ENCODE results near the gene ADARB1.

The ADARB1 gene

DNA sequence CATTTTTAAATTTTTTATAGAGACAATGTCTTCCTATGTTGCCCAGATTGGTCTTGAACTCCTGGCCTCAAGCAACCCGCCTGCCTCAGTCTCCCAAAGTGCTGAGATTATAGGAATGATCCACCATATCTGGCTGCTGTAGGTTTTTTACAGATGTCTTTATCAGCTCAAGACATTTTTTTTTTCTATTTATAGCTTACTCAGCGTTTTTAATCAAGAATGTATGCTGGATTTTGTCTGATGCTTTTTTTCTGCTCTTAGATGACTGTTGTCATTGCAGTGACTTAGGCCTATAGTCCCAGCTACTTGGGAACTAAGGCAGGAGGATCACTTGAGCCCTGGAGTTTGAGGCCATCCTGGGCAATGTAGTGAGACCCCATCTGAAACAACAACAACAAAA, 140.8 kb downstream of the ADARB1 start:
- TF ChIP-seq, protein P1, sequence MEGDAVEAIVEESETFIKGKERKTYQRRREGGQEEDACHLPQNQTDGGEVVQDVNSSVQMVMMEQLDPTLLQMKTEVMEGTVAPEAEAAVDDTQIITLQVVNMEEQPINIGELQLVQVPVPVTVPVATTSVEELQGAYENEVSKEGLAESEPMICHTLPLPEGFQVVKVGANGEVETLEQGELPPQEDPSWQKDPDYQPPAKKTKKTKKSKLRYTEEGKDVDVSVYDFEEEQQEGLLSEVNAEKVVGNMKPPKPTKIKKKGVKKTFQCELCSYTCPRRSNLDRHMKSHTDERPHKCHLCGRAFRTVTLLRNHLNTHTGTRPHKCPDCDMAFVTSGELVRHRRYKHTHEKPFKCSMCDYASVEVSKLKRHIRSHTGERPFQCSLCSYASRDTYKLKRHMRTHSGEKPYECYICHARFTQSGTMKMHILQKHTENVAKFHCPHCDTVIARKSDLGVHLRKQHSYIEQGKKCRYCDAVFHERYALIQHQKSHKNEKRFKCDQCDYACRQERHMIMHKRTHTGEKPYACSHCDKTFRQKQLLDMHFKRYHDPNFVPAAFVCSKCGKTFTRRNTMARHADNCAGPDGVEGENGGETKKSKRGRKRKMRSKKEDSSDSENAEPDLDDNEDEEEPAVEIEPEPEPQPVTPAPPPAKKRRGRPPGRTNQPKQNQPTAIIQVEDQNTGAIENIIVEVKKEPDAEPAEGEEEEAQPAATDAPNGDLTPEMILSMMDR (conservative IDR thresholded peaks at IDR 0.05): no peak
- TF ChIP-seq ZFX (IDR thresholded peaks at IDR 0.05): no peak
- H3K27ac ChIP-seq: no peak overlapping the region

DNA sequence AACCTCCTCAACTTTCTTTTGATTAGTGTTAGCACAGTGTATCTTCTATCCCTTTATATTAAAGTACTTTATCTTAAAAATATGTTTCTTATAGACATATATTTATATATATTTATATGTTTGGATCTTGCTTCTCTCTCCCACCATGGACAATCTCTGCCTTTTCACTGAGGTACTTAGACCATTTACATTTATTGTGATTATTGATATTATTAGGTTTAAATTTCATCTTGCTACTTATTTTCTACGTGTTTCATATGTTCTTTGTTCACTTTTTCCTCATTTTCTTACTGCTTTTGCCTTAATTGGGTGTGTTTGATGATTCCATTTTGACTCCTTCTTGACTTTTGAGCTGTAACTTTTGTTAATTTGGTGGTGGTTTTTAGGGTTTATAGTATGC, 142.6 kb downstream of the ADARB1 start:
- TF ChIP-seq, protein P1 (conservative IDR thresholded peaks at IDR 0.05): no peak
- TF ChIP-seq ZFX (IDR thresholded peaks at IDR 0.05): no peak
- no peak overlapping the region for H3K27ac ChIP-seq

DNA sequence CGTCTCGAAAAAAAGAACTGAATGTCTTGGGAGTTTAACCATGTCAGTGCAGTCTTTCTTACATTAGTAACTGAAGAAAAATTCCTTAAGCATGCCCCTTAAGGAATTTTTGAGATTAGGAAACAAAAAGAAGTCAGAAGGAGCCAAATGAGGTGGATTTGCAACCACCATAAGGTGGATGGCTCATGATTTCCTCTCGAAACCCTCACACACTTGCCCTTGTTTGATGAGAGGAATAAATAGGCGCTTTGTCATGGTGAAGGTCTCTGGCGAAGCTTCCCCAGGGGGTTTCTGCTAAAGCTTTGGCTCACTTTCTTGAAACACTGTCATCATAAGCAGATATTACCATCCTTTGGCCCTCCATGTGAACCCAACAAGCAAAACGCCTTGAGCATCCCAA, 145.1 kb downstream of the ADARB1 start:
- TF ChIP-seq, protein P1 (conservative IDR thresholded peaks at IDR 0.05): no peak
- no peak overlapping the region for H3K27ac ChIP-seq

DNA sequence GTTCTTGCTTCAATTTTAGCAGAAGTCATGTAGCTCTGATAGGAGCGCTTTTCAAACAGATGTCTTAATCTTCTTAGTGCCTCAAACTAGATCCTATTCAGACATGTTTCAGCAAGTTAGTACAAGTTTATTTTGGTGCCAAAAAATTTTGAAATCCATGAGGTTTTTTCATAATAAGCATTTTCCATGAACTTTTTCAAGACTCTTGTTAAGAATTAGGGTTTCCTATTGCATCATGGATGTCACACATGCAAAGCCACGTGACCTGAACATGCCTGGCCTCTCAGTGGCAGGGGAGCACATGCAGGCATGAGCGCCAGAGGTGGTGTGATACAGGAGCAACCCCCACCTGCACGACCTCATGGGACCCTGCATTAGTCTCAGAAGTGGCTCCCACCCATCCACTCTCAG, 145.7 kb downstream of the ADARB1 start:
- TF ChIP-seq, protein P1 (conservative IDR thresholded peaks at IDR 0.05): no peak
- no peak for TF ChIP-seq ZFX (IDR thresholded peaks at IDR 0.05)
- no peak overlapping the region for H3K27ac ChIP-seq

DNA sequence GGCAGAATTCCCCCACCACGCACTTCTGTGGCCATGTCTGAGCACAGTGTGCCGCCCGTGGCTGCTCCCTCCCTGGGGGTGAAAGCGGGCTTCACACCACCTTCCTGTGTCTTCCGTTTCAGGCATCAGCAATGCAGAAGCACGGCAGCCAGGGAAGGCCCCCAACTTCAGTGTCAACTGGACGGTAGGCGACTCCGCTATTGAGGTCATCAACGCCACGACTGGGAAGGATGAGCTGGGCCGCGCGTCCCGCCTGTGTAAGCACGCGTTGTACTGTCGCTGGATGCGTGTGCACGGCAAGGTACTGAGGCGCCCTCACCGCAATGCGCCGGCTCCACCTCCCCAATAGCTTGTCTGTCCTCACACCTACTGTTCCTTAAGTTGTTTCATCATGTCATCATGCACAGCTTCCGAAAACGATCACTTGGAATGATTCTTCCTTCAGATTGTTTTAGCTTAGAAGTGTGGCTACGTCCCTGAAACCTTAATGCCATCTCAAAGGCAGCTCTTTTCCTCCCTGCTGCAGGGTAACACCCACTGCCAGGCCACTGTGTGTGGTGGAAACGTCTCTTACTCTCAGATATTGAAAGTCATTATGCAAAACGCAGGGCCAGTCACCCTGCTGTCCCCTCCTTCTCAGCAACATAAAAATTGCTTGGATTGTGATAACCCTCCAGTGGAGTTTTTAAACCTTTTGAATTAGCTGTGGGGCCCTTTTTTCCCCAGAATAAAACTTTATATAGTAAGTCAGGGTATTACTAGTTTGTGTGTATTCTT, 146.5 kb downstream of the ADARB1 start:
- no peak for TF ChIP-seq ZFX (IDR thresholded peaks at IDR 0.05)
- TF ChIP-seq, protein P1 (conservative IDR thresholded peaks at IDR 0.05): no peak
- no peak overlapping the region for H3K27ac ChIP-seq

DNA sequence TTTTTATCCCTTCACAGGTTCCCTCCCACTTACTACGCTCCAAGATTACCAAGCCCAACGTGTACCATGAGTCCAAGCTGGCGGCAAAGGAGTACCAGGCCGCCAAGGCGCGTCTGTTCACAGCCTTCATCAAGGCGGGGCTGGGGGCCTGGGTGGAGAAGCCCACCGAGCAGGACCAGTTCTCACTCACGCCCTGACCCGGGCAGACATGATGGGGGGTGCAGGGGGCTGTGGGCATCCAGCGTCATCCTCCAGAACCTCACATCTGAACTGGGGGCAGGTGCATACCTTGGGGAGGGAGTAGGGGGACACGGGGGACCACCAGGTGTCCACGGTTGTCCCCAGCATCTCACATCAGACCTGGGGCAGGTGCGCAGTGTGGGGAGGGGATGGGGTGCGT, 147.6 kb downstream of the ADARB1 start:
- TF ChIP-seq ZFX (IDR thresholded peaks at IDR 0.05): no peak
- TF ChIP-seq, protein P1 (conservative IDR thresholded peaks at IDR 0.05): no peak
- no peak overlapping the region for H3K27ac ChIP-seq

DNA sequence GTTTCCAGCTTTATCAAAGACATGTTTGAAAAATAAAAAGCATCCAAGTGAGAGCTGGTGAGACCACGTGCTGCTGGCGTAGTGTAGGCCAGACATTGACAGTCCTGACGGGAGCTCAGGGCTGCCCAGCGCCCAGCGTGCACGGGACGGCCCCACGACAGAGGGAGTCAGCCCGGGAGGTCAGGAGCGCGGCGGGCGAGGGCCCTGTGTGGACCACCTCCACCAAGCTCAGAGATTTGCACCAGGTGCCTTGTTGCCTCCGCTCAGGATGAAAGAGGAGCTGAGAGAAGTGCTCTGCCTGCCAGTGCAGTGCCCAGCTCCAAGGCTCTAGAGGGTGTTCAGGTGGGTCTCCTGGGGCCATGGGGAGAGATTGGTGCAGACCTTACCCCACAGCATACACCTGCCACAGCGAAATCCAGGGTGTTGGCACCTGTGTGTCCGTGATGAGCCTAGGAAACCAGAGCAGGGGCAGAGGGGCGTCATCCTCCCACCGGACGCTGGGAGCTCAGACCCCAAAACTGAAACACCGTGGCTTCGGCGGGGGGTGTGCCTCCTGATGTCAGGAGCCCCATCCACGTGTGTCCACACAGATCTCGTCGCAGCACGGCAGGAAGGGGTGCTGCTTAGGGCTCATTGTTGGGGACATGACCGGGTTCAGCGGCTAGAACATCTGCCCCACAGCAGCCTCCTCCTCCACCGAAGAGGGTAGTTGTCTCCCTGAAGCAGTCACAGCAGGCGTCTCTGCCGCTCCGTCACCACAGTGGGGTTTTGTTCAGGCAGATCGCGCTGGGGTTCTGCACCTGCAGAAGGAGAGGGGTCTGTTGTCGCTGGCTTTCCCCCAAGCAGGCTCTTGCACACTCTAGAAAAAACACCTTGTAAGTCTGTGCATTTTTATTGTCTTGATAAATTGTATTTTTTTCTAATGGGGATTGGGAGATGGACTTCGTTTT, 149.1 kb downstream of the ADARB1 start:
- no peak for TF ChIP-seq ZFX (IDR thresholded peaks at IDR 0.05)
- TF ChIP-seq, protein P1 (conservative IDR thresholded peaks at IDR 0.05): no peak
- H3K27ac ChIP-seq: no peak overlapping the region

All from C4-2B (cell line).